HG03354 (cell line): ENCODE results near the gene PIGU.
A peak's percentile ranks its signal among the peaks of the same experiment; 100 is the strongest.
"Not testable (repeated sequence)": the region's sequence is repeated elsewhere in the genome, so short reads cannot be mapped to it uniquely, and the experiment has no call there.

Experiments
- ATAC-seq: cut with Tn5 transposase; IDR thresholded peaks from one replicate; pipeline ENCODE4 v1.9.1; 2021; ENCODE audit warnings: mild to moderate bottlenecking; ENCODE audit not compliant: unreplicated experiment, poor library complexity, severe bottlenecking

PIGU gene

DNA sequence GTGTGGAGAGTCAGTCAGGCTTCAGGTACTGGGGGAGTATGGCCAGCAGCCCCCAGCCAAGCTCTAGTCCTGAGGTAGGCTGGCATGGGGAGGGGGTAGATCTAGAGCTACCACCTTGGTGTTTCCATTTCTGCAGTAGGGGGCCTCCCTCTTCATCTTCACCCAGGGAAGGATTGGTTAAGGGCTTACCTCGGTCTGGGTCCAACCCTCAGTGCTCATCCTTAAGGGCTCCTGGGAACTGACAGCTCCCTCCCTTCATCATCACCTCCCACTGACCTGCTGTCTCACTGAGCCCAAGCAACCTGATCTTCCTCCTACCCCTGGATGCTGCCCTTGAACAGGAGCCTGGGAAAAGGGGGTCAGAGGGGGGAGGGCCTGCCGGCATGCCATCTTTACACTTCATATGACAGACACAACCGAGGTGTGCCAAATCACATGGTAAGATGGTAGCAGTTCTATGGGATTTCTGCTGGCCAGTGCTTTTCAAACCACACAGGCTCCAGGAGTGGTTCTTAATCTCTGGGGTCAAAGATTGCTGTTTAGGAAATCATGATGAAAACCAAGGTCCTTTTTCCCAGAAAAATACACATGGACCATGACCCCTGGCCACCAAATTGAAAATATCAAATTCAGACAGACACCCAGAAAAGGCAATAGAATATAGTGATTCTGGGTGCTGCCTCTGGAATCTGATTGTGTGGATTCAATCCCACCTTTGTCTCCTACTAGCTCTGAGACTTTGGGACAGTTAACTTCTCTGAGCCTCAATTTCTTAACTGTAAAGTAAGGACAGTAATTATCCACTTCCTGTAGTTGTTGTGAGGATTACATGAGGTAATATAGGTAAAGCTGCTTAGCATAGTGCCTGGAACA, 30.3 kb upstream of the PIGU start:
- no peak for ATAC-seq

DNA sequence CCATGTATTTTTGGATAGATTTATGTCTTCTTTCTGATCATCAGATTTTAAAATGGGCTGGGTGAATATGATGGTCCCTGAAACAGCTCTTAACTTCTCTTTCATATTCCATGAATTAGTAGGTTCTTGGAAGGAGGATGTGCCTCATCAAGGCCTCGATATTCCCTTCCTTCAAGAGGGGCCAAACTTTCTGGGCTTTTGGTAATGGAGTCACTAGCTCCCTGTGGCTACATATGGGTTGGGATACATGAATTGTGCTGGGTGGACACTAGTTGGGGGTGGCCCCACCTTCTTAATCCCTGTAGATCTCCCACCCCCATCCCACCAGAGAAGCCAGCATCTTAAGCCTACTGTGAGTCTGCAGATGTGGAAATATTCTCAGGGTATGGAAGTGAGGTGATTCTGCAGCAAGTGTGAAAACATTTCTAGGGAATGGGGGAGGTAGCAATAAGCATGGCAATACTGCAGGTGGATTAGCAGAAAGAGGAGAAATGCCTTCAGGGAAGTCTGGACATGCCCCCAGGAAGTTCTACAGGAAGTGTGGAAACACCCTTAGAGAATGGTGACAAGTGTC, 29.5 kb upstream of the PIGU start:
- ATAC-seq, result no peak

DNA sequence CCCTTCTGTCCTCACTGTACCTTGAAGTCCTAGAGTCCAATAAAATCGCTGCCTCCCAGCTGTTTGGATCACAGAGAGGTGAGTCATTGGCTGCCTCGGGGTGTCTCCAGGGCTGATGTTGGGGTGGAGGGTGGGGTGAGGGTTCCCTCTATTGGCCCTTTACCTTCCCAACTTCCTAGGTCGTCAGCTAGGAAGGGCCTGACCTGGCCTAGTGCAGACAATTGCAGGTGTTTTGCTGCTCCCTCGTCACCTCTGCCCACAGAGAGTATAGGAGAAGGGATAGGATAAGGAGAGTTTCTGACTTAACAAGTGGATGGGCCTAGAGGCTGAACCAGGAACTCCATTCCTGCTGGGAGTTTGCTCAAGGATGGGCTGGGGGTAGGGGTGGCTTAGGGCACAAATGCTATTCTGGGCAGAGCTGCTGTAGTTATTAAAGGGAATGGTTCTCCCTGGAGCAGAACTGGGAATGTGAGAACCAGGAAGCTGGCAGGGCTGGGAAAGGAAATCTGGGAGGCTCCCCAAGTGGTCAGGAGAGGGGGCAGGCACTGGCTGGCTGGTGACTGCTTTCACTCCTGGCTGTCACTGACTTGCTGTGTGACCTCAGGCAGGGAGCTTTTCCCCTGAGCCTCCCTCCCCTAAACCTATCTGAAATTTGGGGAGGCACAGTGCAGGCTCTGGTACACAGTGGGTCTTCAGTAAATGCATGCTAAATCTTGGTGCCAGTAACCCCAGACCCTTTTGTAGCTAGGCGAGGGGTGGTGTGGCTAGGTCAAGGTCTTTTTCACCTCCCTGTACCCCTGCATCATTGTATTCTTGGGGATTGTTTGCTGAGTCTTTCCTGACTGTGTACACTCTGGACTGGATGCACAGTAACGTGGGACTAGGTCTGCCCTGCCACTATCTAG, 28.8 kb upstream of the PIGU start:
- no peak for ATAC-seq

DNA sequence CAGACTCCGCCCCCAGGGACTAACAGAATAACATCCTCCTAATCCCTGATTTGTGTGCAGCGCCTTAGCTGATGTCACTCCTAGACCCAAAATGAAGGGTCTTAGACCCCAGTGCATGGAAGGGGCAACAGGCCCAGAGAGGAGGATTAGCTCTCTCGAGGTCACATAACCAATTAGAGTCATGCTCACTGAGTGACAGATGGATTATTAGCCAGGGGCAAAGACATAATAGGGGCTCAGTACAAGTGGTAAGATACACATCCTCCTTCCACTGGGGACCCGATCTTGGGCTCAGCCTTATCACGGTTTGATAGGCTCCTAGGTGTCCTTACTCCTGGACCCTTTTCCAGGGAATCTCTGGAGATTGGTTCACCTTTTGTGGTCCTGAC, 28.1 kb upstream of the PIGU start:
- ATAC-seq, result no peak

DNA sequence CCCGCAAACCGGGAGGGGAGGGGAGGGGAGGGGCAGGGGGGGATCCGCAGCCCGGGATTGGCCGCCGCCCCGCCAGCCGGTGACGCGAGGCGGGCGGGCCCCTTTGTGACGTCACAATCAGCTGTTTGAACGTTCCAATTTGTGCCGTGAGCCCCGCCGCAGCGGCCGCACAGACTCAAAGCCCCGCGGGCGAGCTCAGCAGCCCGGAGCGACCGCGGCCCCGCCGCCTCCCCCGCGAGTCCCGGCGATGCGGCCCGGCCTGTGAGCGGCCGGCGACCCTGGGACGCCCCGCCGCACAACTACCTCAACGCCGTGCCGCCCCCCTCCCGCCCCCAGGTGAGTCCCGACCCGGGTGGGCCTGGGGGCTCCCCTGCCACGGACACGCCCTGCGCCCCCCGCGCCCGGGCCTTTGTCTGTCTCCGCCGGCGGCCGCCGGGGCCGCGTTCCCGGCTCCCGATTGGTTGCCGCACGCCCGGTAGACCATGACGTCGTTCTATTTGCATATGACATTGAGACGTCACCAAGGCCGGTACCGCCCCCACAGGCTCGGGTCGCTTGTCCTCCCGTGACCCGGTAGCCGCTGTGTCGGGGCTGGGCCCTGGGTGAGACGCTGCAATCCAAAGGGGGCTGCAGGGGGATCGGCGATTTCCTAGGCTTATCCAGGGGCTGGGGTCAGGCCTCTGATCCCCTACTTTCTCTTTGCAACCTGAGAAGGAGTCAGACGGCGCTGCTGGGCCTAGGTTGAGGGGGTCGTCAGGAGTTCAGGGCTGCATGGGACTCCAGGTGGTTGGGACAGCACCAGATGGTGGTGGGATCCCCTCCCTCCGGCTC, 27.5 kb upstream of the PIGU start, which contains the start of gene TP53INP2:
Gene TP53INP2 (plus strand): TSS at position 168 of the 831 bp plus-strand sequence. CDS start 4,396 bp downstream, outside the sequence.
- peak; percentile 67 for ATAC-seq

DNA sequence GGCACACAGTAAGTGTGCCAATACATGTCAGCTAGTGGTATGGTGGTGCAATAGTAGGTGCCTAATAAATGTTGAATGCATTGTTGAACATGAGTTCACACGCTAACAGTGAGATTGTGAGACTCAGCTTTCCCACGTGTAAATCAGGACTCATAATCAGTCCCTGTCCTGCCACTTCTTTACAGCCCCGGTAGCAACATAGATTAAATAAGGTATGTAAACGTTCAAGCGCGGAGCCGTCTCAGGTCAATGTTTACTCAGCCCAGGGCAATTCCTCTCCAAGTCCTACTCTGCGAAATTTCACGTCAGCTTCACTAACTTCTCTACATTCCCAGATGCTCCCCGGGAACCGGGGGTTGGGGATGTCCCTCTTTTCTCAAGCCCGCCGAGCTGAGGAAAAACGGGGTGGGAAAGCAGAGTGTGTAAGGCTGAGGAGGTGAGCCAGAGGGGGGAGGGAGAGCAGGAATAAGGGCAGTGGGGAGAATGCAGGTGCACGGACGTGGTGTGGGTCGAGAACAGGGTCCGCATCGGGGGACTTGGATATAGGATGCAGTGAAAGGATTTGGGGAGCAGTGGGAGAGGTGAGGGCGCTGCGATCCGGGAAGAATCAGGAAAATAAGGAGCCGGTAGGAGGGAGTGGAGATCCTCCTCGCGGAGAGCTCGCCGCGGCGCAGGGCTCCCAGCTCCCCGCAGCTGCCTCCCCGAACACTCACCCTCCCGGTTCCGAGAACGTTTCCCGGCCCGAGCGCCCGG, 26.7 kb upstream of the PIGU start:
- ATAC-seq, result peak; percentile 3

DNA sequence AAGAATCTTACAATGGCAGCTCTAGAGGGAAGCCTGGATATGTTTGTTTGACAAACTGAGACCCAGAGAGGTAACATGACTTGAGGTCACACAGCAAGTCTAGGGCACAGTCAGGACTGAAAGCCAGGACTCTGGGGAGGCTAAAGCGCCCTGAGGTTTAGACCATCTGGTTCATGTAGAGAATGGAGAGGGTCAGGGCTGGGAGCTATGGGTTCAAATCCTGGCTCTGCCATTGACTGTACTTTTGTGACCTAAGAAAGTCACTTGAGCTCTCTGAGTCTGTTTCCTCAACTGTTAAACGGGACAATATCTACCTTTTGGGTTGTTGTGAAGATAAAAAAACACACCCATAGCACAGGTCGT, 26.1 kb upstream of the PIGU start:
- no peak for ATAC-seq

DNA sequence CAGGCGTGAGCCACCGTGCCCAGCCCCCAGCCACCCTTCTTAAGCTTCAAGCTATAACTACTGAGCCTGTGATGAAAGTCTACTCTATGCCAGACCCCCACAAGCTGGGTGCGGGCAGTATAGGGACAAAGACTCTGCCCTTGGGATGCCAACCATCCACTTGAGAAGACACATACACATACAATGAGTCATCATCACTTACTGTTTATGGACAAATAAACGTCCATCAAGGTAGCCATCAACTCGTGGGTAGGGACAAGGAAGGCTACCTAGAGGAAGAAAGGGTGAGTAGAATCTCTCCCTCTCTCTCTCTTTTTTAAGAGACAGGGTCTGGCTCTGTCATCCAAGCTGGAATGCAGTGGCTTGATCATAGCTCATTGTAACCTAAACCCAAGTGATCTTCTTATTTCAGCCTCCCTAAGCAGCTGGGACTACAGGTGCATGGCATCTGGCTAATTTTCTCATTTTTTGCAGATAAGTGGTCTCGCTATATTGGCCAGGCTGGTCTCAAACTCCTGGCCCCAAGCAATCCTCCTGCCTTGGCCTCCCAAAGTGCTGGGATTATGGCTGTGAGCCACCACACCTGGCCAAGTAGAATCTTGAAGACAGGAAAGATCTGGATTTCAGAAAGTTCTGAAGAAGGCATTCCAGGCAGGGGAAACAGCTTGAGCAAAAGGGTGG, 24.7 kb upstream of the PIGU start:
- ATAC-seq, result no peak

DNA sequence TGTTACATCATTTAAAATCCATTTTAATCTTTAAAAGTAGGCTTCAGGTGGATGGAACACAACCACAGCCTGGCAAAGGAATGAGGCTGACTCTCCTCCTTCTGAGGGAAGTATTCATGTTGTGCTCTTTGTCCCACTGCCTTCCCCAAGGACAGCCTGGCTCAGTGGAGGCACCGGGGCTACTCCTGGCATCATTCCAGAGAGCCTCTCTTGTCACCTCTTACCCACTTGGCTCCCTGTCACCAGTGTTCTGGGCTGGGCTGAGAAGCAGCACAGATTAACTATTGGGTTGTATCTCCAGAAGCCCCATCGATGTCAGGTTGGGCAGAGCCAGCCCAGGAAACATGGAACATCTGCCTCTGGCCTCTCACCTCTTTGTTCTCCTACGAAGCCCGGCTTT, 16.5 kb upstream of the PIGU start:
- no peak for ATAC-seq

DNA sequence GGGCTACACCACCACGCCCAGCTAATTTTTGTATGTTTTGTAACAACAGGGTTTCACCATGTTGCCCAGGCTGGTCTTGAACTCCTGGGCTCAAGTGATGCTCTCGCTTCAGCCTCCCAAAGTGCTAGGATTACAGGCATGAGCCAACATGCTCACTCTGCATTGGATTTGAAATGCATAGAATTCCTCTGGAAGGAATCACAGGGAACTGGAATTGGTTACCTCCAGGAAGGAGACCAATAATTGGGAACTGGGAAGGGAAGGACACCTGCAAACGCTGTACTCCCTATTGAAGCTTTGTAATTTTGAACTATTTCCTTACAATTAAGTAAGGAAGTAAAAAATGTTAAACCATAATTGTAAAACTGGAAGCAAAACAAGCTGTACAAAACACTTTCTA, 14.9 kb upstream of the PIGU start:
- ATAC-seq, result no peak

DNA sequence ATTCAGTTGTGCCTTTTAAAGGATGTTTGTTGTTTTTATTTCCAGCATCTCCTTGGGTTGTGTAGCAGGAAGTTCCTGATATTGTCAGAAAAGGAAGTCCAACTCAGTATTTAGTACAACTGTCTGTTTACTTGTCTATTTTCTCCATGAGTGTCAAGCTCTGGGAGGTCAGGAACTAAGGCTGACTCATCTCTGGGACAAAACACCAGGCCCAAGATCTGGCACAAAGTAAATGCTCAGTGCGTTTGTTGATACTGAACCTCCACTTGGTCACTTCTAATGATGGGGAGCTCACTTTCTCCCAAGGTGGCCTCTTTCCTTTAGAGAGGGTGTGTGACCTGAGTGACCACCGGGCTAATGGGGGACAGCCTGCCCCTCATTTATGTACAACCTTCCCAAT, 12.6 kb upstream of the PIGU start:
- no peak for ATAC-seq

DNA sequence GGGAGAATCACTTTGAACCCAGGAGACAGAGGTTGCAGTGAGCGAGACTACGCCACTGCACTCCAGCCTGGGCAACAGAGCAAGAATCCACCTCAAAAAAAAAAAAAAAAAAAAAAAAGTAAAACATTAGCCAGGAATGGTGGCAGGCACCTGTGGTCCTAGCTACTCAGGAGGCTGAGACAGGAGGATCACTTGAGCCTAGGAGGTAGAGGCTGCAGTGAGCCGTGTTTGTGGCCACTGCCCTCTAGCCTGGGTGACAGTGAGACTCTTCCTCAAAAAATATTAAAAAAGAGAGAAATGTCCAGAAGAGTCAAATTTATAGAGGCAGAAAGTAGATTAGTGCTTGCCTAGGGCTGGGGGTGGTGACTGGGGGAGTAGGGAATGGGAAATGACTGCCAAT, 6.8 kb upstream of the PIGU start:
- no peak for ATAC-seq

DNA sequence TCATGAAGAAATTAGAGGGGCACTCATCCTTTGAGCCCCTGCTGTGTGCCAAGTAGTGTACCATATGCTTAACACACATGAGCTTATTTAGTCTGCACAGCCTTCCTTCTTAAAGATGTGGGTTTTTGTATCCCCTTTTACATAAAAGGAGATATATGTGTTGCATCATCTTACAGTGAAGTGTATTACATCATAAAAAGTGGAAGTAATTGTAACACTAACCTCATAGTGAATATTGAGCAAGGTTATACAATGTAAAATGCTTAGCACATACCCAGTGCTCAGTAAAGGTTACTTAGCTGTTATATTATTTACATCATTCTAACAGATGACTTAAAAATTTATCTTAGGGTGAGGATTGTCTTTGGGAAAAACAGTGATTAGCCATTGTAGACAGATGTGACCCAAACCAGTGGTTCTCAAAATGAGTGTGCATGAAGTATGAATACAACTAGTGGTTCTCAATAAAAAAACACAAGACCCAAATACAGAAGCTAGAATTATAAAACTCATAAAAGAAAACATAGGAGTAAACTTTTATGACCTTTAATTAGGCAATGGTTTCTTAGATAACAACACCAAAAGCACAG, 3.8 kb upstream of the PIGU start:
- no peak for ATAC-seq

DNA sequence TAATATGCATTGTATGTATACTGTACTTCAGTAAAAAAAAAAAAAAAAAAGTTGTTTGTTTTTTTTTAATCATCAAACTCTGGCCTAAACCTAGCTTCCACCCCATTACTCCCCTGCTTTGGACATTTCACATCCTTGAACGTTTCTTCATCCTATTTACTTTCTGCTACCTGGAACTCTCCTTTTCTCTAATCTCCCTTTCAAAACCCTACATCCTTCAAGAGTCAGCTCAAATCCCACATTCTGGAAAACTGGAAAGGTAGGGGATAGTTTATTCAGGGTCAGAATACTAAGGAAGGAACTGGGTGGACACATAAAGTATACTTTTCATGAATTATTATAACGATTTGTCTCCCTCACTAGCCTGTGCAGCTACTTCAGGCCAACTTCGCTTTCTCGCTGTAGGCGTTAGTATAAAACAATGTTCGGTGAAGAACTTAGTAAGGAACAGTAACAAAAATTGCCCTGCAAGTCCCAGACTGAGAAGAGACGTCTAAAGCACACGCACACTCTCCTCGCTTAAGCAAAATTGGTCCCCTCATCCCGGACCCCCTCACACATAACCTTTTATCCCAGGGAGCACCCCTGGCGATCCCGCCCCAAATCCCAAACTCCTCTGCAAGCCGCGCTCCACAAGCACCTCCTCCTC, 775 bp downstream of the PIGU start:
- ATAC-seq, result no peak

DNA sequence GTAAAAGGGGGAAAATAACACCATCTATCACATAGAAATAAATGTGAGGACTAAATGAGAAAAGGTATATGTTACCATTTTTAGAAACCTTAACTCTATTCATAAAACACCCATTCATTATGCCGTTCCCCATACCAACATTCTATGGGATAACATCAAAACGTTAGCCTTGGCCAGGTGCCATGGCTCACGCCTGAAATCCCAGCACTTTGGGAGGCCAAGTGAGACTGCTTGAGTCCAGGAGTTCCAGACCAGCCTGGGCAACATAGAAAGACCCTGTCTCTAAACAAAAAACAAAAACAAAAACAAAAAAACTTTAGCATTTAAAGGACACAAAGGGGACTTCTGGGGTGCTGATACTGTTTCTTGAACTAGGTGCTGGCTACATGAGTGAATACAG, 1.3 kb downstream of the PIGU start:
- ATAC-seq, result no peak

DNA sequence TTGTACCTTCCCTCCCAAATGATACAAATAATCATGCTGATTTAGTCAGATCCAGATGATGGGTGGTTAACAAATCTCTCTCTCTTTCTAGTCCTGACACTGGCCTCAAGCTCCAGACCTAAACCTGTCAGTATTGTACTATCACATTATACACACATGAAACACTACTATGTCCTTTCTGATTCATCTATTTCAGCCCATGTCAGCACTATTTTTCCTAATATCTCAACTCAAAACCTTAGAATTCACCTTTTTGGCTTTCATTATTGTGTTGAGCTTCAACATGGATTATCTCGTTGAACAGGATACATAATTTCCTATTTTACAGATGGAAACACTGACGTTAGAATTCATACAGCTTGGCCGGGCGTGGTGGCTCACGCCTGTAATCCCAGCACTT, 3.5 kb downstream of the PIGU start:
- ATAC-seq, result no peak

DNA sequence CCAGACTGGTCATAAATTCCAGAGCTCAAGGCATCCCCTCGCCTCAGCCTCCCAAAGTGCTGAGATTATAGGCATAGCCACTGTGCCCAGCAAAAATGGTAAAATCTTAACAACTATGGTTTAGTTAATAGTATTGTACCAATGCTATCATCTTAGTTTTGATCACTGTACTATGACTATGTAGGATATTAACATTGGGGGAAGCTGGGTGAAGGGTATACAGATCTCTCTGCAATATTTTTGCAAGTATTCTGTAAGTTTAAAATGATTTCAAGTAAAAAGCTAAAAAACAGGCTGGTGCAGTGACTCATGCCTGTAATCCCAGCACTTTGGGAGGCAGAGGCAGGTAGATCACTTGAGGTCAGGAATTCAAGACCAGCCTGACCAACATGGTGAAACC, 7.8 kb downstream of the PIGU start:
- ATAC-seq, result no peak

DNA sequence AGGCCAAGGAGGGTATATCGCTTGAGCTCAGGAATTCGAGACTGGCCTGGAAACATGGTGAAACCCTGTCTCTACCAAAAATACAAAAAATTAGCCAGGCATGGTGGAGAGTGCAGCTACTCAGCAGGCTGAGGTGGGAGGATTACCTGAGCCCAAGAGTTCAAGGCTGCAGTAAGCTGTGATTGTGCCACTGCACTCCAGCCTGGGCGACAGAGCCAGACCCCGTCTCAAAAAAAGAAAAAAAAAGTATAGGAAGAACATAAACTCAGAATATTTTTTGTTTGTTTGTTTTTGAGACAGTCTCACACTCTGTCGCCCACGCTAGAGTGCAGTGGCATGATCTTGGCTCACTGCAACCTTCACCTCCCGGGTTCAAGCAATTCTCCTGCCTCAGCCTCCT, 12.1 kb downstream of the PIGU start:
- ATAC-seq, result not testable (repeated sequence)
